Right atrium auricular region (tissue), 2 donors: ENCODE data around the gene KCNK18. TPM values are rescaled to one million over a fixed set of nuclear protein-coding genes. Genes with fewer than 3 reads are reported as not detected.
A peak's percentile ranks its signal among the peaks of the same experiment; 100 is the strongest.

Experiments
- DNase-seq: peaks from one replicate; pipeline ENCODE4 v3.0.0-alpha.2; 2019; ENCODE audit warnings: low spot score
- H3K27ac ChIP-seq, 2 donors: fragments of 200-600 bp; sonication (generic); 1 replicate in 1 of 2; 2 replicates in 1 of 2; pipeline ENCODE4 v1.5.1; 2016 to 2019
- H3K27me3 ChIP-seq, 2 donors: fragments of 200-600 bp; sonication (generic); one replicate each; pipeline versions ENCODE4 v1.5.1 to v1.6.0; 2017 to 2019
- H3K36me3 ChIP-seq: fragments of 200-600 bp; sonication (generic); one replicate; pipeline ENCODE4 v1.5.1; 2016
- H3K4me1 ChIP-seq, 2 donors: fragments of 200-600 bp; sonication (generic); one replicate each; pipeline versions ENCODE4 v1.5.1 to v1.6.0; 2017 to 2019
- H3K4me3 ChIP-seq, 2 donors: fragments of 200-600 bp; sonication (generic); 1 replicate in 1 of 2; 2 replicates in 1 of 2; pipeline ENCODE4 v1.5.1; 2017 to 2019; ENCODE audit warnings: mild to moderate bottlenecking in 1 of 2, moderate library complexity in 1 of 2
- H3K9me3 ChIP-seq, 2 donors: fragments of 200-600 bp; sonication (generic); one replicate each; pipeline ENCODE4 v1.5.1; 2019
- microRNA-seq, 2 donors: library from miRNA; unstranded; fragments of <30 nt; microRNA quantifications; one replicate each; pipeline ENCODE4, GENCODE V29; 2016 to 2017; ENCODE audit warnings: borderline number of aligned reads in 2 of 2, borderline replicate concordance in 1 of 2
- total RNA-seq, 2 donors: library from RNA; depleted of rRNA; stranded (reverse); fragments of >200 nt; gene quantifications; one replicate each; pipeline ENCODE4 v1.1.0, GENCODE V29; 2016
- TF ChIP-seq, protein P1 (sequence below), 2 donors: fragments of 200-600 bp; sonication (generic); IDR thresholded peaks; one replicate each; pipeline ENCODE4 v1.5.1; 2019; ENCODE audit warnings: antibody characterized with exemption in 2 of 2

KCNK18 gene
- total RNA-seq, 2 donors from 2014 or later: not detected

DNA sequence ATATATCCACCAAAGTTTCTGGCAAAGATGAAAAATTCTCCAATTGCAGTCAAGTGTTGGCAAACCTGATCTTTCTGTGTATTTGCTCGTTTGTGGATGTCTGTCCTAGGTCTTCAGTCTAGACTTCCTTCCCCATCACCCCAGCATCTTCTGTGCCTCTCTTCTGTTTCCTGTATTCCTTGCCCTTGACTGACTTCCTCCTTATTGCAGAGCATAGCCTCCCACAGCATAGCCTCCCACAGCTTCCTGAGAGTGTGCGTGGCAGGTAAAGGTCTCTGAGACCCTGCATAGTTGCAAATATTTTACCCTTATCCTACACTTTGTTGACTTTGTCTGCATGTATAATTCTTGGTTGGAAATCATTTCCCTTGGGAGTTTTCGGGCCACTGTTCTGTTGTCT is 62.0 kb downstream of the KCNK18 start:
- Histone ChIP-seq H3K4me1 (no peaks in the 10 kb centered on the region), H3K27ac (no peak overlapping the region), H3K36me3 (no peaks in the 10 kb centered on the region), H3K4me3 (no peak overlapping the region), H3K9me3 (no peaks in the 10 kb centered on the region), H3K27me3 (no peaks in the 10 kb centered on the region)
- DNase-seq: peak; percentile 18
- TF ChIP-seq, protein P1, sequence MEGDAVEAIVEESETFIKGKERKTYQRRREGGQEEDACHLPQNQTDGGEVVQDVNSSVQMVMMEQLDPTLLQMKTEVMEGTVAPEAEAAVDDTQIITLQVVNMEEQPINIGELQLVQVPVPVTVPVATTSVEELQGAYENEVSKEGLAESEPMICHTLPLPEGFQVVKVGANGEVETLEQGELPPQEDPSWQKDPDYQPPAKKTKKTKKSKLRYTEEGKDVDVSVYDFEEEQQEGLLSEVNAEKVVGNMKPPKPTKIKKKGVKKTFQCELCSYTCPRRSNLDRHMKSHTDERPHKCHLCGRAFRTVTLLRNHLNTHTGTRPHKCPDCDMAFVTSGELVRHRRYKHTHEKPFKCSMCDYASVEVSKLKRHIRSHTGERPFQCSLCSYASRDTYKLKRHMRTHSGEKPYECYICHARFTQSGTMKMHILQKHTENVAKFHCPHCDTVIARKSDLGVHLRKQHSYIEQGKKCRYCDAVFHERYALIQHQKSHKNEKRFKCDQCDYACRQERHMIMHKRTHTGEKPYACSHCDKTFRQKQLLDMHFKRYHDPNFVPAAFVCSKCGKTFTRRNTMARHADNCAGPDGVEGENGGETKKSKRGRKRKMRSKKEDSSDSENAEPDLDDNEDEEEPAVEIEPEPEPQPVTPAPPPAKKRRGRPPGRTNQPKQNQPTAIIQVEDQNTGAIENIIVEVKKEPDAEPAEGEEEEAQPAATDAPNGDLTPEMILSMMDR (IDR thresholded peaks at IDR 0.05): no peak

Small RNA genes lying within 50 kb of the gene (microRNA-seq; reads per million reads assigned to microRNA genes)
- gene MIR3663: 0 reads per million in 2 donors

Other genes with a start within 250 kb of the KCNK18 start
- gene SHTN1, start 192.3 kb upstream of the KCNK18 start, total RNA-seq: 1 to 10 TPM; 3.2 to 4.8 TPM
- gene VAX1, start 59.2 kb upstream of the KCNK18 start, total RNA-seq: not detected
- gene SLC18A2, start 43.6 kb downstream of the KCNK18 start, total RNA-seq: under 1 TPM in 1 of 2 donors, not detected in 1; 0.22 TPM
- gene PDZD8, start 178.0 kb downstream of the KCNK18 start, total RNA-seq: 10 to 100 TPM; 17.7 to 29.4 TPM